Measurements from ENCODE around the gene HIVEP3.
A peak's percentile ranks its signal among the peaks of the same experiment; 100 is the strongest.

Gene HIVEP3

DNA sequence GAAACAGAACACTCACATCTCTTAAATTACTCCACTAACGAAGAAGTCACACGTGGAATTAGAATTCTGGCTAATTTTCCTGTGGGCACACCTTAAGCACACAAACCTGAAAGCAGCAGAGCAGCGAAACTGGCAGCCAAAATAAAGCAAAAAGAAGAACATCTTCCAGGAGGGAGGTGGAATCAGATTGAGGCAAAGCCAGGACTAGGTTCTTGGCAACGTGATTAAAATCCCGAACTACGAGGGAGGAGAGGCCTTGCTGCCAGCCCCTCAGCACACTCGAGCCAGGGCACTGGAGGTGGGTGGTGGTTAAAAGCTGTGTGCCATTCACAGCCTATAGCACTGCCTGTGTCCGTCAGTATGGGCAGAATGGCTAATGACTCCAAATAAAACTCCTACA lies 58.0 kb downstream of the HIVEP3 start:
- Histone ChIP-seq H3K4me1 (ENCODE audit: control insufficient read depth, insufficient read depth, low read length) (peaks cover 12% of the 10 kb centered on the region), H3K27me3 (ENCODE audit: control insufficient read depth in 1 of 2, insufficient read depth in 2 of 2, low read length in 2 of 2) (no peaks in the 10 kb centered on the region)

DNA sequence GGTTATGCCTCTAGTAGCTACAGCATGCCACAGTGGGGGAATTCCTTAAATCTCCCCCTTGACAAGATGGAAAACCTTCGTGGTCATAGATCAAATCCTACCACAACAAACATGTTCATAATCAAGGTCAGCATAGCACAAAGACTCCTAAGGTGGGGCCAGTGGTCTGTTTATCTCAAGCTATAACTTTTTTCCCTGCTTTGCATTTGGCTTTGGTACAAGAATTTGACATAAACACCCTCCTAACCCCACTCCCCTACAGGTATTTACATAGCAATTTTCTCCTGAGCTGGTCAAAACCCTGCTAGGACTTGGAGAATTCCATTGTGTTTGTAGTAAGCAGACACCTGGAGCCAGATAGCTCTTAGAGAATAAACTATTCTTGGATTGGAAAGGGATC lies 58.5 kb downstream of the HIVEP3 start:
- Histone ChIP-seq H3K4me3 (ENCODE audit: low read length in 2 of 2) (no peak overlapping the region), H3K27ac (ENCODE audit: low read length) (no peak overlapping the region), H3K9me3 (ENCODE audit: control insufficient read depth in 2 of 2, low read length in 2 of 2) (no peaks in the 10 kb centered on the region), H3K9ac (ENCODE audit: low read length in 2 of 2) (no peak overlapping the region), H3K36me3 (ENCODE audit: control insufficient read depth in 2 of 2, insufficient read depth in 2 of 2, low read length in 2 of 2) (no peaks in the 10 kb centered on the region), H3K27me3 (ENCODE audit: control insufficient read depth in 1 of 2, insufficient read depth in 2 of 2, low read length in 2 of 2) (no peaks in the 10 kb centered on the region), H3K4me1 (ENCODE audit: control insufficient read depth, insufficient read depth, low read length) (peaks cover 12% of the 10 kb centered on the region)

More for the DNA sequence above, 58.0 kb downstream of the HIVEP3 start:
- H3K27ac ChIP-seq (ENCODE audit: low read length): no peak overlapping the region
- no peak overlapping the region for H3K4me3 ChIP-seq (ENCODE audit: low read length in 2 of 2)
- no peak overlapping the region for H3K9ac ChIP-seq (ENCODE audit: low read length in 2 of 2)
- no peaks in the 10 kb centered on the region for H3K9me3 ChIP-seq (ENCODE audit: control insufficient read depth in 2 of 2, low read length in 2 of 2)
- H3K36me3 ChIP-seq (ENCODE audit: control insufficient read depth in 2 of 2, insufficient read depth in 2 of 2, low read length in 2 of 2): no peaks in the 10 kb centered on the region

DNA sequence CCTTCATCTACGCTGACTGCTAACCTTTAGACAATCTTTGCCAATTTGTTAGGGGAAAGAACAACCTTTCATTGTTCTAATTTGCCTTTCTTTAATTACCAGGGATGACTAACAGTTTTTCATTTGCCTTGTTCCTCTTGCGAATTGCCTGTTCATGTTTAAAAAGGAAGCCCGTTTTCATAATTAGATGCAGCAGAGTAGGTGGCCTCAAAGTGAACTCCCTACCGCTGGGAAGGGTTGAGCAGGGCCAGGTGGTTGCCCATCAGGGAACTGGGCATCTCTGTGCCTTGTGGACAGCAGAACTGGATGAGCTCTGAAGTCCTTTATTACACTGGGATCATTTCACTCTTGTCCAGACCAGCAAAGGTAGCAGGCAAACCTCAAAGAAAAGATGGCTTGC lies 59.0 kb downstream of the HIVEP3 start:
- peaks cover 12% of the 10 kb centered on the region for H3K4me1 ChIP-seq (ENCODE audit: control insufficient read depth, insufficient read depth, low read length)
- no peak overlapping the region for H3K27ac ChIP-seq (ENCODE audit: low read length)
- H3K27me3 ChIP-seq (ENCODE audit: control insufficient read depth in 1 of 2, insufficient read depth in 2 of 2, low read length in 2 of 2): no peaks in the 10 kb centered on the region
- no peaks in the 10 kb centered on the region for H3K9me3 ChIP-seq (ENCODE audit: control insufficient read depth in 2 of 2, low read length in 2 of 2)
- no peak overlapping the region for H3K4me3 ChIP-seq (ENCODE audit: low read length in 2 of 2)
- no peaks in the 10 kb centered on the region for H3K36me3 ChIP-seq (ENCODE audit: control insufficient read depth in 2 of 2, insufficient read depth in 2 of 2, low read length in 2 of 2)
- no peak overlapping the region for H3K9ac ChIP-seq (ENCODE audit: low read length in 2 of 2)

DNA sequence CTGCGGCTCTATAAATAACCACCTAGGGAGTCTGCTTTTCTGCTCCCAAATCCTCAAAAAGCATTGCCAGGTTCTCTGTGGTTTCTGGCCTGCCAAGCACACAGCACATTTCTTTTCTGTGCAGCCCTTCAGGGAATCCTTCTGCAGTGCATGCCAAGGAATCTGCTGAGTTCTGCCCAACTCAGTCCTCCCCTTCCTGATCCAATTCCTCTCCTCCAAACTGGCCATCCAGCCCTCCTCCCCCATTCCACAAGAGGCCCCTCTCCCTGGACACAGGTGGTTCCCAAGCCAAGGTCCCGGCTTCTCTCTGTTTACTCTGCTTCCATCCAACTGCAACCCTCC lies 61.8 kb downstream of the HIVEP3 start:
- Histone ChIP-seq H3K36me3 (ENCODE audit: control insufficient read depth in 2 of 2, insufficient read depth in 2 of 2, low read length in 2 of 2) (no peaks in the 10 kb centered on the region), H3K4me3 (ENCODE audit: low read length in 2 of 2) (peak overlapping the region in 1 of 2 donors; percentile 15), H3K9ac (ENCODE audit: low read length in 2 of 2) (no peak overlapping the region), H3K27ac (ENCODE audit: low read length) (no peak overlapping the region), H3K4me1 (ENCODE audit: control insufficient read depth, insufficient read depth, low read length) (peaks cover 12% of the 10 kb centered on the region), H3K27me3 (ENCODE audit: control insufficient read depth in 1 of 2, insufficient read depth in 2 of 2, low read length in 2 of 2) (no peaks in the 10 kb centered on the region), H3K9me3 (ENCODE audit: control insufficient read depth in 2 of 2, low read length in 2 of 2) (no peaks in the 10 kb centered on the region)

- Histone ChIP-seq H3K27ac (ENCODE audit: low read length) (no peak overlapping the region), H3K9ac (ENCODE audit: low read length in 2 of 2) (no peak overlapping the region), H3K36me3 (ENCODE audit: control insufficient read depth in 2 of 2, insufficient read depth in 2 of 2, low read length in 2 of 2) (no peaks in the 10 kb centered on the region), H3K4me1 (ENCODE audit: control insufficient read depth, insufficient read depth, low read length) (peaks cover 12% of the 10 kb centered on the region), H3K9me3 (ENCODE audit: control insufficient read depth in 2 of 2, low read length in 2 of 2) (no peaks in the 10 kb centered on the region), H3K27me3 (ENCODE audit: control insufficient read depth in 1 of 2, insufficient read depth in 2 of 2, low read length in 2 of 2) (no peaks in the 10 kb centered on the region), H3K4me3 (ENCODE audit: low read length in 2 of 2) (peak overlapping the region in 1 of 2 donors; percentile 15)
Observed at GRCh38 chr1:41856151-41856943, 62.4 kb downstream of the HIVEP3 start.

GRCh38 chr1:41855713-41856112 lies 63.0 kb downstream of the HIVEP3 start:
- no peak overlapping the region for H3K27ac ChIP-seq (ENCODE audit: low read length)

GRCh38 chr1:41853907-41854306 lies 64.8 kb downstream of the HIVEP3 start:
- Histone ChIP-seq H3K4me3 (ENCODE audit: low read length in 2 of 2) (no peak overlapping the region), H3K27me3 (ENCODE audit: control insufficient read depth in 1 of 2, insufficient read depth in 2 of 2, low read length in 2 of 2) (no peaks in the 10 kb centered on the region), H3K27ac (ENCODE audit: low read length) (no peak overlapping the region), H3K9ac (ENCODE audit: low read length in 2 of 2) (no peak overlapping the region), H3K9me3 (ENCODE audit: control insufficient read depth in 2 of 2, low read length in 2 of 2) (no peaks in the 10 kb centered on the region), H3K36me3 (ENCODE audit: control insufficient read depth in 2 of 2, insufficient read depth in 2 of 2, low read length in 2 of 2) (no peaks in the 10 kb centered on the region), H3K4me1 (ENCODE audit: control insufficient read depth, insufficient read depth, low read length) (peaks cover 10% of the 10 kb centered on the region)

More at GRCh38 chr1:41855713-41856112, 63.0 kb downstream of the HIVEP3 start:
- Histone ChIP-seq H3K4me1 (ENCODE audit: control insufficient read depth, insufficient read depth, low read length) (peaks cover 12% of the 10 kb centered on the region), H3K9ac (ENCODE audit: low read length in 2 of 2) (no peak overlapping the region), H3K9me3 (ENCODE audit: control insufficient read depth in 2 of 2, low read length in 2 of 2) (no peaks in the 10 kb centered on the region), H3K4me3 (ENCODE audit: low read length in 2 of 2) (no peak overlapping the region), H3K27me3 (ENCODE audit: control insufficient read depth in 1 of 2, insufficient read depth in 2 of 2, low read length in 2 of 2) (no peaks in the 10 kb centered on the region), H3K36me3 (ENCODE audit: control insufficient read depth in 2 of 2, insufficient read depth in 2 of 2, low read length in 2 of 2) (no peaks in the 10 kb centered on the region)

GRCh38 chr1:41852091-41852490 lies 66.6 kb downstream of the HIVEP3 start:
- Histone ChIP-seq H3K4me1 (ENCODE audit: control insufficient read depth, insufficient read depth, low read length) (peaks cover 9% of the 10 kb centered on the region), H3K9me3 (ENCODE audit: control insufficient read depth in 2 of 2, low read length in 2 of 2) (no peaks in the 10 kb centered on the region), H3K27me3 (ENCODE audit: control insufficient read depth in 1 of 2, insufficient read depth in 2 of 2, low read length in 2 of 2) (no peaks in the 10 kb centered on the region), H3K9ac (ENCODE audit: low read length in 2 of 2) (no peak overlapping the region), H3K27ac (ENCODE audit: low read length) (no peak overlapping the region), H3K4me3 (ENCODE audit: low read length in 2 of 2) (no peak overlapping the region), H3K36me3 (ENCODE audit: control insufficient read depth in 2 of 2, insufficient read depth in 2 of 2, low read length in 2 of 2) (no peaks in the 10 kb centered on the region)

DNA sequence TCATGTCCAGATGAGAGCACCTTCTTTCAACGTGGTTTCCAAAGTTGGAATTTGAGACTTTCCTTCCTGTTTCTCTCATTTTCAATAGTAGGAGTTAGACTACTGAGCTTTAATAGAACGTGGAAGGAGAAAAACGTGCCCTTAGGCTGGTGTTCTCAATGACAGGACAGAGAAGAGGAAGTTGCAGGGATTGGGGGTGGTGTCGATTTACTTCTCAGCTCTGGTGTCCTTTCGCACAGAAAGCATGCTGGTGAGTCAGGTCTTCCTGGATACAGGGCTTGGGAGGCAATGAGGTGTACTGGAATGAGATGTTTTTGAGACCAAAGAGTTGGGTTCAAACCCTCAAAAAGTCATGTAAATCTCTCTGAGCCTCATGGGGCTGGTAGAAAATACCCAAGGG lies 67.1 kb downstream of the HIVEP3 start:
- H3K27ac ChIP-seq (ENCODE audit: low read length): no peak overlapping the region
- H3K36me3 ChIP-seq (ENCODE audit: control insufficient read depth in 2 of 2, insufficient read depth in 2 of 2, low read length in 2 of 2): no peaks in the 10 kb centered on the region
- no peak overlapping the region for H3K4me3 ChIP-seq (ENCODE audit: low read length in 2 of 2)
- no peaks in the 10 kb centered on the region for H3K27me3 ChIP-seq (ENCODE audit: control insufficient read depth in 1 of 2, insufficient read depth in 2 of 2, low read length in 2 of 2)
- no peak overlapping the region for H3K9ac ChIP-seq (ENCODE audit: low read length in 2 of 2)
- no peaks in the 10 kb centered on the region for H3K9me3 ChIP-seq (ENCODE audit: control insufficient read depth in 2 of 2, low read length in 2 of 2)
- peaks cover 5% of the 10 kb centered on the region for H3K4me1 ChIP-seq (ENCODE audit: control insufficient read depth, insufficient read depth, low read length)

DNA sequence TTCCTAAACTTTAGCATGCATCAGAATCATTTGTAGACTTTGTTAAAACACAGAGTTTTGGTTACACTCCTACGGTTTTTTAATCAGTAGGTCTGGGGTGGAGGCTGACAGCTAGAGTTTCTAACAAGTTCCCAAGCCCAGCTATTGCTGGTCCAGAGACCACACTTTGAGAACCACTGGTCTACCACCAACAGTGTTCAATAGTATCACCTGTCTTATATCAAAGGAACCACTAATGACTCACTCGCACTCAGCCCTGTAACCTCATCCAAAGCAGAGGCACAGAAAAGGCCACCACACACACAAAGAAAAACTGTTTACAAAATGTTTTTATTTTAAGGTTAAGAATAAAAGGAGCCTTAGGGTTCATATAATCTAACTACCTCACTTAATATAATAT lies 68.7 kb downstream of the HIVEP3 start:
- Histone ChIP-seq H3K9me3 (ENCODE audit: control insufficient read depth in 2 of 2, low read length in 2 of 2) (no peaks in the 10 kb centered on the region), H3K9ac (ENCODE audit: low read length in 2 of 2) (no peak overlapping the region), H3K4me1 (ENCODE audit: control insufficient read depth, insufficient read depth, low read length) (no peaks in the 10 kb centered on the region), H3K27ac (ENCODE audit: low read length) (no peak overlapping the region), H3K4me3 (ENCODE audit: low read length in 2 of 2) (no peak overlapping the region), H3K36me3 (ENCODE audit: control insufficient read depth in 2 of 2, insufficient read depth in 2 of 2, low read length in 2 of 2) (no peaks in the 10 kb centered on the region), H3K27me3 (ENCODE audit: control insufficient read depth in 1 of 2, insufficient read depth in 2 of 2, low read length in 2 of 2) (no peaks in the 10 kb centered on the region)

- no peak overlapping the region for H3K9ac ChIP-seq (ENCODE audit: low read length in 2 of 2)
- no peaks in the 10 kb centered on the region for H3K36me3 ChIP-seq (ENCODE audit: control insufficient read depth in 2 of 2, insufficient read depth in 2 of 2, low read length in 2 of 2)
- no peaks in the 10 kb centered on the region for H3K27me3 ChIP-seq (ENCODE audit: control insufficient read depth in 1 of 2, insufficient read depth in 2 of 2, low read length in 2 of 2)
- no peak overlapping the region for H3K4me3 ChIP-seq (ENCODE audit: low read length in 2 of 2)
- no peaks in the 10 kb centered on the region for H3K9me3 ChIP-seq (ENCODE audit: control insufficient read depth in 2 of 2, low read length in 2 of 2)
- no peaks in the 10 kb centered on the region for H3K4me1 ChIP-seq (ENCODE audit: control insufficient read depth, insufficient read depth, low read length)
- no peak overlapping the region for H3K27ac ChIP-seq (ENCODE audit: low read length)
Observed at GRCh38 chr1:41849211-41849759, 69.4 kb downstream of the HIVEP3 start.

Measured in stomach smooth muscle (tissue), 2 donors.